ENCODE results near the gene MNX1.

DNA sequence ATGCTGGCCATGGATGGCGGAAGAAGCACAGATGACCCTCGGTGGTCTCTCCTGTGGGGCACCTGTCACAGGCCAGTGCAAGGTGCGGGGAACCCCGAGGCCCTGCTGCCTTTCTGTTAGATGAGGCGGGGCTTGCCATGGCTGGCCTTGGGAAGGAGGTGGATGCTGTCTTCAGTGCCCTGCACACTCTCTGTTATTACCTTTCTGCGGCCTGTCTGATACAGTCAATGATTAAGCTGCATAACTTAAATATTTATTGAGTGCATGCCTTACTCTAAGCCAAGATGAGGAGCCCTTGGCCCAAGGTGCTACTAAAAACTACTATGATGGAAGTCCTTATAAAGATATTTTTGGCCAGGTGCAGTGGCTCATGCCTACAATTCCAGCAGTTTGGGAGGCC is 36.7 kb upstream of the MNX1 start:
- TF ChIP-seq CTCF (conservative IDR thresholded peaks at IDR 0.05 in 1 of 2, IDR thresholded peaks at IDR 0.05 in 1 of 2; ENCODE audit: extremely low read depth in 1 of 2, insufficient read depth in 1 of 2, low read depth in 1 of 2, low read length in 2 of 2) (no peak), EZH2 (IDR thresholded peaks at IDR 0.05; ENCODE audit: borderline replicate concordance, low read length) (no peak)

Data from mammary epithelial cell (primary cell).